Head of caudate nucleus (tissue), 42 donors: ENCODE results near the gene TMEM154.

Experiments
- DNase-seq, 42 donors: peaks; one replicate each; pipeline versions ENCODE4 v3.0.0 to v3.0.0-alpha.2; 2020 to 2021; ENCODE audit warnings: mixed read lengths in 7 of 42
- intact Hi-C: fragments of 100-400 bp; cut with DNase I; formaldehyde crosslinking; loops from one replicate; pipeline ENCODE4 v1.15.0; 2022

Gene TMEM154

DNA sequence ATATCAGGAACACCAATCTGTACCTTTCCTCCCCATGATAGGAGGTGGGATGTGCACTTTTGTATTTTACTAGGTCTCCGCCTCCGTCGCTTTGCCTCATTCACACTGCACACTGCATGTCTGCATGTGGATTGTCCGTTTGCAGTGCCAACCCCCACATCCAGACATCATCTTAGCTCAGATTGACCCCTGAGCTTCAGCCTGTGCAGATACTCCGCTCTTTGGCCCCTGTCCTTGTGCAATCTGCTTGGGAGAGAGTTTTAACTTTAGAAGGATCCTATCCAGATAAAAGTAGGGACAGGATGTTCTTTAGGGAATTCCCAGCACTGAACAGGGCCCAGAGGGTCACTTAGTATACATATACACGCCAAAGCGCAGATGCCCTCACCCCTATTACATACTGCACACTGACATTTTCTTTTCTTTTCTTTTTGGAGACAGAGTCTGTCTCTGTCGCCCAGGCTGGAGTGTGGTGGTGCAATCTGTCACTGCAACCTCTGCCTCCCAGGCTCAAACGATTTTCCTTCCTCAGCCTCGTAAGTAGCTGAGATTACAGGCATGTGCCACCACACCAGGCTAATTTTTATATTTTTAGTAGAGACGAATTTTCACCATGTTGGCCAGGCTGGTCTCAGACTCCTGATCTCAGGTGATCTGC lies 100.6 kb downstream of the TMEM154 start:
- intact Hi-C loops, result no loop called here
- DNase-seq, result no peak

GRCh38 chr4:152578670-152579069 lies 101.1 kb downstream of the TMEM154 start:
- intact Hi-C loops, result no loop called here
- DNase-seq, result no peak

- DNase-seq, result no peak
- intact Hi-C loops, result no loop called here
Measured at GRCh38 chr4:152577708-152578396, 101.9 kb downstream of the TMEM154 start.

DNA sequence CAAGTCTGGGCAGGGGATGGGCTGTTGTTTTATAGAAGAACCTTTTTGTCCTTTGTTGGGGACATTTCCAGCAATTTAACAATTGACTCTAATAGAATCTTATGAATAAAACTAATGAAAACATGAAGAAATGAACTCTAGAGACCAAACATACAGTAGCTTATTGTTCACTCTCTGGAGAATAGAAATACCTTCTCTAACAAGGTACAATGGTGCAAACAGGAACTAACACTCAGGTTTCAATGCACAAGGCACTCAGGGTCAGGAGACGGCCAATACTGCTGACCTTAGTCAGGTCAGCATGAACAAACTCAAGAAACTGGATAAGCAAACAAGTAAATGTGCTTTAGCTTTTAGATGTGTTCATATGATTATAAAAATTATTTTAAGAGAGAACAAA lies 104.3 kb downstream of the TMEM154 start:
- intact Hi-C loops, result no loop called here
- no peak for DNase-seq

- intact Hi-C loops, result no loop called here
- DNase-seq, result no peak
Measured at GRCh38 chr4:152573861-152574260, 105.9 kb downstream of the TMEM154 start.

DNA sequence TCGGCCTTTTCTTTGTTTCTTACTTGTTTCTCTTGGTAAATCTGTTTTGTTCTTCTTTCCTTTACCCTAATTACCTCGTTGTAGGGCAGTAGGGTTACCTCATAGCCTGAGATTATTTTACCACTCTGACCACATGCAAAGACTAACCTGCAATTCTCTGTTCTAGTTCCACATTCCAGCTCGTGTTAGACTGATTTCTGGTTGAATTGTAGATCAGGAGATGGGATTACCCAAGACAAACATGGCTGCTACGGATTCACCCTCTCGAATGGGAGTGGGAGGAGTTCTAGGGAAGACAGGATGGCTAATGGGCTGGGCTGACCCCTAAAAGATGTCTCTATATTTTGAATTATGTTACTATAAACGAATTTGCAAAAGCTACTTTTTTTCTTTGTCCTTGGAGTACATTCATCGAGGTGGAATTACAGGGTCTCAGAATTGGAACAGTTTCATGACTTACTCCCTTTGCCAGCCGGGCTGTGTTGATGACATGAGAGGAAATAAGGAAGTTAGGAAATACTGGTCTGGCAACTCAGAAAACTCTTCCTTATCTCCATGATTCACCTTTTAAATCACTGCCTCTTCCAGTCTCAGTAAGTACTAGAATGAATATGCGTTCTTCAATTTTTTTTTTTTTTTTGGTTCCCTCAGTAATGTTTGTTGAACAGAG lies 107.2 kb downstream of the TMEM154 start:
- no peak for DNase-seq
- intact Hi-C loops, result no loop called here

DNA sequence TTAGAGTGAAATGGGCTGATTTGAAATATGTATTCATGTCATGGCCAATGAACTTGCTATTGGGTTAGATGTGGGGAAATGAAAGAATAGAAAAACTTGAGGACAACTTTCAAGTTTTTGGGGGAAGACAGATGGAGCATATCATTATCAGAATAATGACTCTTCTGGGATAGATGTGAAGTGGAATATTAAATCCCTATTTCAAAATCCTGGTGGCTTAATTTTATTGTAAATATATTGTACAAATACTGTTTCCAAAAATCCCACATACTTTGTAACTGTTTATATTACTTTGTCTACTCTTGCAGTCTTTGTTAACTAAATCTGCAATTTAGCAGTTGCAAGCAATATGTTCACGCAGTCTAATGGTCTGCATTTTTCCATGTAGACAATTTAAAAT lies 108.0 kb downstream of the TMEM154 start:
- intact Hi-C loops, result no loop called here
- no peak for DNase-seq

DNA sequence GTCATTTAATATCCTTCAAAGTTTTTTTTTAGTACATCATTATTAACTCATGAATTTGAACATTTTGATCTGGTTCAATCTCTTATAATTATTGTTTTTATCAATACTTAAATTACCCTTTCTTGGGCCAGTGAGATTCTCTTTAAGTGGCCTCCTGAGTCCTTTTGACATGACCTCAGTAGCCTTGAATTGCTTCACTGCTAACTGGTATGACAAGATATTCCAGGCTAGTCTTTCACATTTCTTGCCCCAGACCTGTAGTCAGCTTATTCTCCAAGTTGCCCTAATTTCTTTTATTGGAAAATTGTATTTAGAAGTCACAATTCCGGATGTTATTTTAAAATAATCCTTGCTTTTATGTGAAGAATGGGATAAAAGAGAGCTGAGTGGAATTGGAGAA lies 108.5 kb downstream of the TMEM154 start:
- intact Hi-C loops, result no loop called here
- DNase-seq, result no peak
